Right lung (tissue), 5 donors: Measurements from ENCODE around the gene C4A. TPM values are rescaled to one million over a fixed set of nuclear protein-coding genes. Genes with fewer than 3 reads are reported as not detected.
"Not testable (repeated sequence)": the region's sequence is repeated elsewhere in the genome, so short reads cannot be mapped to it uniquely, and the experiment has no call there.

ENCODE experiments used
- DNase-seq, 2 donors: peaks; one replicate each; pipeline ENCODE4 v3.0.0-alpha.2; 2013
- polyA plus RNA-seq, 5 donors: library from polyadenylated mRNA; unstranded; fragments of 120-200 nt; gene quantifications; one replicate each; pipeline versions ENCODE4 v1.2.1 to v1.2.3, GENCODE V29; 2013; ENCODE audit warnings: inconsistent platforms in 1 of 5, low replicate concordance in 1 of 5; ENCODE audit not compliant: insufficient read length in 5 of 5, insufficient read depth in 1 of 5

The C4A gene
- polyA plus RNA-seq, 5 donors = 4.6 to 17.8 (median 7.6) TPM

GRCh38 chr6:32047855-32048766, 66.3 kb downstream of the C4A start:
- DNase-seq = peak in 1 of 2 donors; percentile 34

GRCh38 chr6:32049149-32049548, 67.3 kb downstream of the C4A start:
- DNase-seq = not testable (repeated sequence)

GRCh38 chr6:32049736-32050135, 67.9 kb downstream of the C4A start:
- not testable (repeated sequence) for DNase-seq

- no peak for DNase-seq
These were observed 68.7 kb downstream of the C4A start for GRCh38 chr6:32050562-32050961.

Other genes with a start within 250 kb of the C4A start
- 100 to 1,000 TPM; 265 to 287 (median 272) TPM for gene CLIC1, start 245.5 kb upstream of the C4A start, polyA plus RNA-seq
- 10 to 100 TPM; 27.3 to 45.6 (median 29.6) TPM for gene MSH5, start 242.1 kb upstream of the C4A start, polyA plus RNA-seq
- 10 to 100 TPM in 1 of 5 donors, 1 to 10 TPM in 4; 6.6 to 12.2 (median 8.2) TPM for gene SAPCD1, start 219.4 kb upstream of the C4A start, polyA plus RNA-seq
- 1 to 10 TPM; 1.6 to 3.7 (median 2.0) TPM for gene VWA7, start 204.7 kb upstream of the C4A start, polyA plus RNA-seq
- gene VARS1, start 186.3 kb upstream of the C4A start, polyA plus RNA-seq = 10 to 100 TPM; 32.5 to 52.1 (median 38.9) TPM
- gene LSM2, start 175.1 kb upstream of the C4A start, polyA plus RNA-seq = 10 to 100 TPM; 78.9 to 89.9 (median 81.8) TPM
- gene HSPA1L, start 166.8 kb upstream of the C4A start, polyA plus RNA-seq = 1 to 10 TPM; 2.9 to 4.6 (median 3.5) TPM
- gene HSPA1A, start 166.5 kb upstream of the C4A start, polyA plus RNA-seq = 100 to 1,000 TPM in 2 of 5 donors, 10 to 100 TPM in 3; 56.8 to 137 (median 68.3) TPM
- gene HSPA1B, start 154.3 kb upstream of the C4A start, polyA plus RNA-seq = 100 to 1,000 TPM in 2 of 5 donors, 10 to 100 TPM in 3; 63.8 to 137 (median 79.9) TPM
- gene NEU1, start 119.2 kb upstream of the C4A start, polyA plus RNA-seq = 10 to 100 TPM; 22.3 to 31.1 (median 29.1) TPM
- 10 to 100 TPM; 10.2 to 24.4 (median 19.1) TPM for gene SLC44A4, start 103.1 kb upstream of the C4A start, polyA plus RNA-seq
- gene EHMT2, start 84.4 kb upstream of the C4A start, polyA plus RNA-seq = 10 to 100 TPM; 59.7 to 83.8 (median 74.1) TPM
- 10 to 100 TPM; 17.0 to 24.5 (median 21.3) TPM for gene ZBTB12, start 80.0 kb upstream of the C4A start, polyA plus RNA-seq
- gene C2, start 54.3 kb upstream of the C4A start, polyA plus RNA-seq = 1 to 10 TPM; 3.6 to 7.4 (median 6.0) TPM
- 1 to 10 TPM; 2.1 to 8.6 (median 4.3) TPM for gene CFB, start 36.0 kb upstream of the C4A start, polyA plus RNA-seq
- gene NELFE, start 23.1 kb upstream of the C4A start, polyA plus RNA-seq = 10 to 100 TPM; 76.5 to 93.4 (median 81.9) TPM
- gene SKIC2, start 22.9 kb upstream of the C4A start, polyA plus RNA-seq = 10 to 100 TPM; 32.1 to 43.2 (median 41.7) TPM
- 10 to 100 TPM; 22.7 to 31.8 (median 27.5) TPM for gene DXO, start 9.9 kb upstream of the C4A start, polyA plus RNA-seq
- gene C4B, start 32.7 kb downstream of the C4A start, polyA plus RNA-seq = 10 to 100 TPM in 2 of 5 donors, 1 to 10 TPM in 3; 6.0 to 20.5 (median 8.7) TPM
- gene CYP21A2, start 56.4 kb downstream of the C4A start, polyA plus RNA-seq = 1 to 10 TPM in 1 of 5 donors, under 1 TPM in 4; 0.26 to 1.2 (median 0.87) TPM
- gene TNXB, start 127.3 kb downstream of the C4A start, polyA plus RNA-seq = 10 to 100 TPM in 4 of 5 donors, 1 to 10 TPM in 1; 9.0 to 24.8 (median 11.6) TPM
- 10 to 100 TPM; 88.5 to 98.9 (median 91.0) TPM for gene ATF6B, start 146.2 kb downstream of the C4A start, polyA plus RNA-seq
- 1 to 10 TPM; 6.1 to 8.5 (median 6.2) TPM for gene FKBPL, start 148.2 kb downstream of the C4A start, polyA plus RNA-seq
- gene PRRT1, start 169.9 kb downstream of the C4A start, polyA plus RNA-seq = 1 to 10 TPM in 3 of 5 donors, under 1 TPM in 2; 0.79 to 2.2 (median 1.1) TPM
- 10 to 100 TPM; 24.9 to 37.8 (median 26.7) TPM for gene PPT2, start 172.1 kb downstream of the C4A start, polyA plus RNA-seq
- gene EGFL8, start 182.5 kb downstream of the C4A start, polyA plus RNA-seq = 10 to 100 TPM; 23.6 to 33.7 (median 26.2) TPM
- gene AGPAT1, start 194.0 kb downstream of the C4A start, polyA plus RNA-seq = 10 to 100 TPM; 65.1 to 83.4 (median 71.7) TPM
- 10 to 100 TPM; 69.6 to 81.7 (median 75.8) TPM for gene RNF5, start 196.3 kb downstream of the C4A start, polyA plus RNA-seq
- 100 to 1,000 TPM in 1 of 5 donors, 10 to 100 TPM in 4; 67.3 to 112 (median 80.4) TPM for gene AGER, start 202.2 kb downstream of the C4A start, polyA plus RNA-seq
- 100 to 1,000 TPM; 158 to 182 (median 162) TPM for gene PBX2, start 208.1 kb downstream of the C4A start, polyA plus RNA-seq
- gene GPSM3, start 210.6 kb downstream of the C4A start, polyA plus RNA-seq = 10 to 100 TPM; 16.1 to 20.8 (median 18.1) TPM
- 10 to 100 TPM; 35.5 to 56.8 (median 46.9) TPM for gene NOTCH4, start 242.0 kb downstream of the C4A start, polyA plus RNA-seq